Suprapubic skin (tissue), 3 donors: Measurements from ENCODE around the gene GCNT2.

Source experiments
- CTCF ChIP-seq, 2 donors: fragments of 200-600 bp in 1 of 2; fragments of 450-650 bp in 1 of 2; sonication (generic) in 1 of 2; IDR thresholded peaks; one replicate each; pipeline ENCODE4 v1.5.1; 2016 to 2019; ENCODE audit warnings: antibody characterized with exemption in 2 of 2, mild to moderate bottlenecking in 1 of 2, moderate library complexity in 1 of 2
- POLR2AphosphoS5 ChIP-seq, 3 donors: sonication (generic); formaldehyde crosslinking; IDR thresholded peaks; one replicate each; pipeline ENCODE4 v1.6.1; 2017; ENCODE audit warnings: antibody characterized with exemption in 3 of 3

- TF ChIP-seq POLR2AphosphoS5 (IDR thresholded peaks at IDR 0.05) (no peak), CTCF (IDR thresholded peaks at IDR 0.05) (no peak)
These were observed 44.8 kb downstream of the GCNT2 start for GRCh38 chr6:10565913-10566312.
